Uterus (tissue), 2 donors: ENCODE results near the gene MIER2.

Experiments used
- CTCF ChIP-seq, 4 experiments: fragments of 200-600 bp in 2 of 4; fragments of 450-650 bp in 2 of 4; sonication (generic) in 2 of 4; IDR thresholded peaks; one replicate each; pipeline ENCODE4 v1.5.1; 2016 to 2019; ENCODE audit warnings: antibody characterized with exemption in 4 of 4, mild to moderate bottlenecking in 2 of 4, moderate library complexity in 1 of 4
- POLR2A ChIP-seq, 2 donors: fragments of 450-650 bp; IDR thresholded peaks; one replicate each; pipeline ENCODE4 v1.6.1; 2016; ENCODE audit warnings: antibody characterized with exemption in 2 of 2, mild to moderate bottlenecking in 1 of 2, moderate library complexity in 1 of 2

- no peak for TF ChIP-seq POLR2A (IDR thresholded peaks at IDR 0.05)
- TF ChIP-seq CTCF (IDR thresholded peaks at IDR 0.05), result no peak
These were observed 18.5 kb downstream of the MIER2 start for GRCh38 chr19:325937-326565.
